Tibial artery (tissue), 4 donors: ENCODE data around the gene PFDN2.
A peak's percentile ranks its signal among the peaks of the same experiment; 100 is the strongest.

Experiments used
- DNase-seq, 2 donors: peaks; one replicate each; pipeline ENCODE4 v3.0.0-alpha.2; 2019
- H3K27ac ChIP-seq, 2 donors: fragments of 200-600 bp; sonication (generic) in 1 of 2; 1 replicate in 1 of 2; 2 replicates in 1 of 2; pipeline ENCODE4 v1.5.1; 2018 to 2019; ENCODE audit warnings: mild to moderate bottlenecking in 1 of 2
- H3K27me3 ChIP-seq, 2 donors: fragments of 200-600 bp; sonication (generic) in 1 of 2; one replicate each; pipeline versions ENCODE4 v1.5.1 to v1.6.0; 2016 to 2019
- H3K36me3 ChIP-seq, 3 donors: fragments of 200-600 bp; sonication (generic) in 2 of 3; one replicate each; pipeline ENCODE4 v1.5.1; 2016 to 2019; ENCODE audit warnings: mild to moderate bottlenecking in 2 of 3
- H3K4me1 ChIP-seq, 4 donors: fragments of 200-600 bp; sonication (generic) in 2 of 4; 1 replicate in 3 of 4; 2 replicates in 1 of 4; pipeline ENCODE4 v1.5.1; 2016 to 2019
- H3K4me3 ChIP-seq, 2 donors: fragments of 200-600 bp; sonication (generic) in 1 of 2; 1 replicate in 1 of 2; 2 replicates in 1 of 2; pipeline ENCODE4 v1.5.1; 2018 to 2019; ENCODE audit warnings: mild to moderate bottlenecking in 2 of 2
- H3K9me3 ChIP-seq, 3 donors: fragments of 200-600 bp; sonication (generic) in 1 of 3; one replicate each; pipeline ENCODE4 v1.5.1; 2016 to 2019
- intact Hi-C: fragments of 100-400 bp; cut with DNase I; formaldehyde crosslinking; loops from one replicate; pipeline ENCODE4 v1.15.0; 2023; ENCODE audit warnings: low total_unique reads
- TF ChIP-seq, protein P1 (sequence below), 2 experiments: fragments of 200-600 bp in 1 of 2; fragments of 450-650 bp in 1 of 2; IDR thresholded peaks; one replicate each; pipeline ENCODE4 v1.5.1; 2017 to 2019; ENCODE audit warnings: antibody characterized with exemption in 2 of 2, mild to moderate bottlenecking in 1 of 2, moderate library complexity in 1 of 2

PFDN2 gene

DNA sequence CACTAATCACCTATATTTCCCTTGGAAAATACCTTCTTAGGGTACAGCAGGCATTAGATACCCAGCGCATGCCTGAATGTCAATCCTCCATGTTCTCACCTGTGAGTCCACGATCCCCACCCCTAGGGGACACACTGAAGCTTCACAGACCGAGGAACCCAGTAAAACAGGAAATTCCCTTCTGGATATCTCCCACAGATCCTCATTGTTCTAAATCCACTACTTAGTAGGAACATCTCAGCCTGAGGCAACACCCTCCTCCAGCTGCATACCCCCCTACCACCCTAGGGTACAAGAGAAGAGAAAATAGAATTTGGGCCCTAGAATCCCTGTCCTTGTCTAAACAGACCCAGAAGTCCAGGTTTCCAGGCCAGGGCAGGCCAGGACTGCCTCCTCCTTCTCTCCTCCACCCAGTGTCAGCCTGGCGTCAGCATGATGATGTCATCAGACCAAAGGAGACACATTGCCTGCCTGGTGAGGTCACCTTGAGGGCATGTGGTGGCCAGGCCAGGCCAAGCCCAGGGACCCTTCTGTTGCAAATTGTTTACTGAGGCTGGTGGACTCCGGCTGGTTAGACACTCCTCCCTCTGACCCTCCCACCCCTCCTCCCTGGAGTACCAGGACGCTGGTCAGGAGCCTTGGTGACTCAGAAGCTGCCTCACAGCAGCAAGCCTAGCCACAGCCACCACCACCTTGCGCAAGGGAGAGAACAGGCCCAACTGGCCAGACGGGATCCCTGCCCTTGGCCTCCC lies 34.7 kb downstream of the PFDN2 start:
- no peak overlapping the region for H3K4me3 ChIP-seq
- H3K4me1 ChIP-seq = peaks cover 0 to 16% (median 0%) of the 10 kb centered on the region in 4 donors
- TF ChIP-seq, protein P1, sequence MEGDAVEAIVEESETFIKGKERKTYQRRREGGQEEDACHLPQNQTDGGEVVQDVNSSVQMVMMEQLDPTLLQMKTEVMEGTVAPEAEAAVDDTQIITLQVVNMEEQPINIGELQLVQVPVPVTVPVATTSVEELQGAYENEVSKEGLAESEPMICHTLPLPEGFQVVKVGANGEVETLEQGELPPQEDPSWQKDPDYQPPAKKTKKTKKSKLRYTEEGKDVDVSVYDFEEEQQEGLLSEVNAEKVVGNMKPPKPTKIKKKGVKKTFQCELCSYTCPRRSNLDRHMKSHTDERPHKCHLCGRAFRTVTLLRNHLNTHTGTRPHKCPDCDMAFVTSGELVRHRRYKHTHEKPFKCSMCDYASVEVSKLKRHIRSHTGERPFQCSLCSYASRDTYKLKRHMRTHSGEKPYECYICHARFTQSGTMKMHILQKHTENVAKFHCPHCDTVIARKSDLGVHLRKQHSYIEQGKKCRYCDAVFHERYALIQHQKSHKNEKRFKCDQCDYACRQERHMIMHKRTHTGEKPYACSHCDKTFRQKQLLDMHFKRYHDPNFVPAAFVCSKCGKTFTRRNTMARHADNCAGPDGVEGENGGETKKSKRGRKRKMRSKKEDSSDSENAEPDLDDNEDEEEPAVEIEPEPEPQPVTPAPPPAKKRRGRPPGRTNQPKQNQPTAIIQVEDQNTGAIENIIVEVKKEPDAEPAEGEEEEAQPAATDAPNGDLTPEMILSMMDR (IDR thresholded peaks at IDR 0.05) = no peak
- peaks cover 0 to 22% of the 10 kb centered on the region in 2 donors for H3K27me3 ChIP-seq
- no peaks in the 10 kb centered on the region for H3K9me3 ChIP-seq
- no peak overlapping the region for H3K27ac ChIP-seq
- DNase-seq = peak; percentile 84 to 87
- intact Hi-C loops = no loop called here
- no peaks in the 10 kb centered on the region for H3K36me3 ChIP-seq

GRCh38 chr1:161082483-161082882 lies 35.4 kb downstream of the PFDN2 start:
- H3K27me3 ChIP-seq = peaks cover 0 to 15% of the 10 kb centered on the region in 2 donors
- H3K4me1 ChIP-seq = peaks cover 0 to 16% (median 0%) of the 10 kb centered on the region in 4 donors
- no peaks in the 10 kb centered on the region for H3K9me3 ChIP-seq
- DNase-seq = no peak
- no peak overlapping the region for H3K27ac ChIP-seq
- H3K36me3 ChIP-seq = no peaks in the 10 kb centered on the region
- TF ChIP-seq, protein P1 (IDR thresholded peaks at IDR 0.05) = no peak
- intact Hi-C loops = no loop called here
- no peak overlapping the region for H3K4me3 ChIP-seq

- Histone ChIP-seq H3K27ac (no peak overlapping the region), H3K4me3 (no peak overlapping the region), H3K36me3 (no peaks in the 10 kb centered on the region), H3K9me3 (no peaks in the 10 kb centered on the region), H3K4me1 (peaks cover 0 to 16% (median 0%) of the 10 kb centered on the region in 4 donors), H3K27me3 (peaks cover 0 to 9% of the 10 kb centered on the region in 2 donors)
- DNase-seq = no peak
- TF ChIP-seq, protein P1 (IDR thresholded peaks at IDR 0.05) = no peak
- intact Hi-C loops = no loop called here
Observed at GRCh38 chr1:161081519-161081918, 36.3 kb downstream of the PFDN2 start.

- peaks cover 0 to 16% (median 0%) of the 10 kb centered on the region in 4 donors for H3K4me1 ChIP-seq
- peaks cover 0 to 4% of the 10 kb centered on the region in 2 donors for H3K27me3 ChIP-seq
- TF ChIP-seq, protein P1 (IDR thresholded peaks at IDR 0.05) = no peak
- DNase-seq = no peak
- H3K27ac ChIP-seq = no peak overlapping the region
- no peaks in the 10 kb centered on the region for H3K36me3 ChIP-seq
- H3K9me3 ChIP-seq = no peaks in the 10 kb centered on the region
- H3K4me3 ChIP-seq = no peak overlapping the region
- intact Hi-C loops = no loop called here
Observed at GRCh38 chr1:161080441-161081405, 37.1 kb downstream of the PFDN2 start.

- H3K27ac ChIP-seq = no peak overlapping the region
- DNase-seq = no peak
- H3K27me3 ChIP-seq = peaks cover 0 to 4% of the 10 kb centered on the region in 2 donors
- peaks cover 0 to 16% (median 0%) of the 10 kb centered on the region in 4 donors for H3K4me1 ChIP-seq
- no peak overlapping the region for H3K4me3 ChIP-seq
- H3K9me3 ChIP-seq = no peaks in the 10 kb centered on the region
- H3K36me3 ChIP-seq = no peaks in the 10 kb centered on the region
- TF ChIP-seq, protein P1 (IDR thresholded peaks at IDR 0.05) = no peak
- intact Hi-C loops = no loop called here
Observed at GRCh38 chr1:161079436-161080110, 38.3 kb downstream of the PFDN2 start.
